ENCODE results near the gene MYO18A.
A peak's percentile ranks its signal among the peaks of the same experiment; 100 is the strongest.
"Not testable (repeated sequence)": the region's sequence is repeated elsewhere in the genome, so short reads cannot be mapped to it uniquely, and the experiment has no call there.

The MYO18A gene

GRCh38 chr17:29149431-29150064, 30.6 kb downstream of the MYO18A start:
- no peak for DNase-seq (ENCODE audit: extremely low read depth in 1 of 2, low read depth in 1 of 2)

GRCh38 chr17:29148790-29149430, 31.3 kb downstream of the MYO18A start:
- peak; percentile 89 to 90 for DNase-seq (ENCODE audit: extremely low read depth in 1 of 2, low read depth in 1 of 2)

DNA sequence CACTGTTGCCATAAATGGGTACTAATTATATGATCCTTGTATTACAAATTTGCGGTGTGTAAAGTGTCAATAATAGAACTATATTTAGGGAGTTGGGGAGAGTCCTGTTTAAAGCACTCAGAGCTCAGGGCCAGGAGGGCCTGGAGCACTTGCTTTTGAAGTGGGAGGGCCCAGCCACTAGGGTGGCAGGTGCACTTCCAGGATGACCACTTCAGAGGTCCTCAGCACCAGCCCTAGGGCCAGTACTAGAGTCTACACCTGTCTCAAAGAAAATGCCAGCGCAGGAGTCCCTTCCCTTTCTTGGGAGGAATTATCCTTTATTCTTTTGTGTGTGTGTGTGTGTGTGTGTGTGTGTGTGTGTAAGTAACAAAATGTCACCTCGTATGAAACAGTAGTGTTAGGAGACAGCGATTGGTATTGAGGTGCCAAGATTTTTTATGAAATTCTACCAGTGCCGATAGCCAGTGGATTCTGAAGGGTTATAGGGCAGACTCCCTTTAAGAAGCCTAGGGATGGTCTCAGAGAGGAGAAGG, 31.9 kb downstream of the MYO18A start:
- no peak for DNase-seq (ENCODE audit: extremely low read depth in 1 of 2, low read depth in 1 of 2)

- DNase-seq (ENCODE audit: extremely low read depth in 1 of 2, low read depth in 1 of 2): no peak
These were observed 32.5 kb downstream of the MYO18A start for GRCh38 chr17:29147682-29148081.

DNA sequence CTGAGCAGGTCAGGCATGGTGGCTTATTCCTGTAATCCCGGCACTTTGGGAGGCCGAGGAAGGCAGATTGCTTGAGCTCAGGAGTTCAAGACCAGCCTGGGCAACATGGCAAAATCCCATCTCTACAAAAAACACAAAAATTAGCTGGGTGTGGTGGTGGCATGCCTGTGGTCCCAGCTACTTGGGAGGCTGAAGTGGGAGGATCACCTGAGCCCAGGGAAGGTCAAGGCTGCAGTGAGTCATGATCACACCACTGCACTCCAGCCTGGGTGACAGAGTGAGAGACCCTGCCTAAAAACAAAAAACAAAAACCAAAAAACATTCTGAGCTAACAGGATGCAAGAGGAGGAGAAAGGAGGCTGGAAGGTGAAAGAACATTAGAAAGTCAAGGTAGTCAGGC, 33.0 kb downstream of the MYO18A start:
- not testable (repeated sequence) for DNase-seq (ENCODE audit: extremely low read depth in 1 of 2, low read depth in 1 of 2)

GRCh38 chr17:29146369-29146972, 33.7 kb downstream of the MYO18A start:
- no peak for DNase-seq (ENCODE audit: extremely low read depth in 1 of 2, low read depth in 1 of 2)

GRCh38 chr17:29145289-29146073, 34.7 kb downstream of the MYO18A start:
- DNase-seq (ENCODE audit: extremely low read depth in 1 of 2, low read depth in 1 of 2): peak in 1 of 2 donors; percentile 65

GRCh38 chr17:29143894-29144293, 36.3 kb downstream of the MYO18A start:
- no peak for DNase-seq (ENCODE audit: extremely low read depth in 1 of 2, low read depth in 1 of 2)

- no peak for DNase-seq (ENCODE audit: extremely low read depth in 1 of 2, low read depth in 1 of 2)
These were observed 38.7 kb downstream of the MYO18A start for GRCh38 chr17:29141514-29141876.

GRCh38 chr17:29140631-29141513, 39.3 kb downstream of the MYO18A start:
- DNase-seq (ENCODE audit: extremely low read depth in 1 of 2, low read depth in 1 of 2): peak in 1 of 2 donors; percentile 40

- peak; percentile 78 to 94 for DNase-seq (ENCODE audit: extremely low read depth in 1 of 2, low read depth in 1 of 2)
These were observed 40.1 kb downstream of the MYO18A start for GRCh38 chr17:29140051-29140621.

GRCh38 chr17:29138971-29139691, 41.1 kb downstream of the MYO18A start:
- peak in 1 of 2 donors; percentile 34 for DNase-seq (ENCODE audit: extremely low read depth in 1 of 2, low read depth in 1 of 2)

- DNase-seq (ENCODE audit: extremely low read depth in 1 of 2, low read depth in 1 of 2): peak in 1 of 2 donors; percentile 78
These were observed 41.8 kb downstream of the MYO18A start for GRCh38 chr17:29138184-29138955.

- DNase-seq (ENCODE audit: extremely low read depth in 1 of 2, low read depth in 1 of 2): peak in 1 of 2 donors; percentile 39
These were observed 43.0 kb downstream of the MYO18A start for GRCh38 chr17:29136998-29137730.

- DNase-seq (ENCODE audit: extremely low read depth in 1 of 2, low read depth in 1 of 2): no peak
These were observed 44.7 kb downstream of the MYO18A start for GRCh38 chr17:29135464-29135863.

- DNase-seq (ENCODE audit: extremely low read depth in 1 of 2, low read depth in 1 of 2): no peak
These were observed 47.0 kb downstream of the MYO18A start for GRCh38 chr17:29133121-29133713.
